Heart left ventricle (tissue), 13 donors: Measurements from ENCODE around the gene SMPDL3B.

Experiments
- CTCF ChIP-seq, 12 donors: fragments of 200-600 bp; sonication (generic) in 4 of 12; IDR thresholded peaks; one replicate each; pipeline versions ENCODE4 v1.5.0 to v1.8.0; 2018 to 2022; ENCODE audit warnings: antibody characterized with exemption in 12 of 12, mild to moderate bottlenecking in 5 of 12
- POLR2A ChIP-seq, 2 donors: fragments of 450-650 bp; IDR thresholded peaks; one replicate each; pipeline ENCODE4 v1.6.1; 2017; ENCODE audit warnings: antibody characterized with exemption in 2 of 2, mild to moderate bottlenecking in 2 of 2, moderate library complexity in 2 of 2
- donor health status: ischemic (EF 13 %, LVEDD 7.1; RV severe dilation, severe dysfunction).
- donor health status: DM: no; HTN: yes; CAD: no.
- donor health status: DM: no; HTN: no; CAD: no.
- donor health status: ischemic (EF 25% LVEDD 6.9; RV normal size, moderate dysfunction).
- donor health status: ischemic (EF 25% LVEDD 5.7; RV mildly dilated, moderate dysfunction).
- donor health status: ischemic (EF 35%, LVEDD 5.7; RV mildly dilated, moderate dysfunction).
- donor health status: nonischemic (EF 11% LVEDD 7.7; RV severe dilation, severe dysfunction).
- donor health status: DM: yes; HTN: yes; CAD: no.
- donor health status: PGD.
- donor health status: ischemic (EF 29% LVEDD 5.4; RV normal size, mild dysfunction).
- donor health status: nonischemic (EF 23%, LVEDD 6.1; RV moderate dilation, normal function).

GRCh38 chr1:27990920-27991537, 56.2 kb downstream of the SMPDL3B start:
- no peak for TF ChIP-seq CTCF (IDR thresholded peaks at IDR 0.05)
- no peak for TF ChIP-seq POLR2A (IDR thresholded peaks at IDR 0.05)
